Measurements from ENCODE around the gene MTHFSD. TPM values are rescaled to one million over a fixed set of nuclear protein-coding genes. Genes with fewer than 3 reads are reported as not detected.

MTHFSD gene
- polyA plus RNA-seq, 1 of the 3 experiments (the other 2 are of a cell fraction) = 15.6 TPM

- ChIA-PET POLR2A (no interaction called here), CTCF (interaction anchor here (3.1 kb wide), 1 partner anchor 26 kb away, joined by 10 read pairs; no protein-coding TSS in a partner anchor)
- peaks cover 100% of the 10 kb centered on the region for H3K27me3 ChIP-seq (ENCODE audit: insufficient read depth)
- H2AFZ ChIP-seq (ENCODE audit: low read depth) = no peak overlapping the region
- DNase-seq = no peak
- no peaks in the 10 kb centered on the region for H3K9me2 ChIP-seq
- H3K36me3 ChIP-seq (replicated peaks in 1 of 2; ENCODE audit: control insufficient read depth in 1 of 2, insufficient read depth in 2 of 2, low read length in 1 of 2) = no peaks in the 10 kb centered on the region
- H3K79me2 ChIP-seq (ENCODE audit: insufficient read depth) = no peaks in the 10 kb centered on the region
- no peak overlapping the region for H3K9ac ChIP-seq
- H3K4me1 ChIP-seq (ENCODE audit: control insufficient read depth in 1 of 2, insufficient read depth in 2 of 2, low read depth in 1 of 2, low read length in 1 of 2) = no peaks in the 10 kb centered on the region
- no peaks in the 10 kb centered on the region for H3K9me3 ChIP-seq
- no peaks in the 10 kb centered on the region for H3F3A ChIP-seq (replicated peaks; ENCODE audit: insufficient read depth)
- H3K27ac ChIP-seq (ENCODE audit: low read depth in 2 of 2, low read length in 1 of 2) = no peak overlapping the region
- H3K4me3 ChIP-seq (ENCODE audit: low read depth in 2 of 2, low read length in 1 of 2) = no peak overlapping the region
- no peaks in the 10 kb centered on the region for H4K20me1 ChIP-seq (ENCODE audit: insufficient read depth)
- H3K4me2 ChIP-seq = no peak overlapping the region
- WGBS (ENCODE audit: low lambda C conversion rate) = 8% methylated on average over 7 of the region's 7 CpGs
- no peak for TF ChIP-seq NRF1 (IDR thresholded peaks at IDR 0.05; ENCODE audit: low read depth, low read length)
These were observed 63.4 kb downstream of the MTHFSD start for GRCh38 chr16:86491640-86492023.

GRCh38 chr16:86490859-86491639 is 64.0 kb downstream of the MTHFSD start:
- DNase-seq = no peak
- ChIA-PET POLR2A (no interaction called here), CTCF (interaction anchor here (1.3 kb wide), 1 partner anchor 27 kb away, joined by 4 read pairs; no protein-coding TSS in a partner anchor)
- Histone ChIP-seq H2AFZ (ENCODE audit: low read depth) (no peak overlapping the region), H3K27me3 (ENCODE audit: insufficient read depth) (peaks cover 100% of the 10 kb centered on the region), H4K20me1 (ENCODE audit: insufficient read depth) (no peaks in the 10 kb centered on the region), H3K4me2 (no peak overlapping the region), H3K9me3 (no peaks in the 10 kb centered on the region), H3K9ac (no peak overlapping the region), H3K4me3 (ENCODE audit: low read depth in 2 of 2, low read length in 1 of 2) (no peak overlapping the region), H3K27ac (ENCODE audit: low read depth in 2 of 2, low read length in 1 of 2) (no peak overlapping the region), H3K4me1 (ENCODE audit: control insufficient read depth in 1 of 2, insufficient read depth in 2 of 2, low read depth in 1 of 2, low read length in 1 of 2) (no peaks in the 10 kb centered on the region), H3K36me3 (replicated peaks in 1 of 2; ENCODE audit: control insufficient read depth in 1 of 2, insufficient read depth in 2 of 2, low read length in 1 of 2) (no peaks in the 10 kb centered on the region), H3K79me2 (ENCODE audit: insufficient read depth) (no peaks in the 10 kb centered on the region), H3K9me2 (no peaks in the 10 kb centered on the region), H3F3A (replicated peaks; ENCODE audit: insufficient read depth) (no peaks in the 10 kb centered on the region)
- 2% methylated on average over 13 of the region's 13 CpGs for WGBS (ENCODE audit: low lambda C conversion rate)
- TF ChIP-seq YY1 (IDR thresholded peaks at IDR 0.05; ENCODE audit: low read depth) (no peak), RFX5 (IDR thresholded peaks at IDR 0.05; ENCODE audit: low read length) (no peak), NFIC (IDR thresholded peaks at IDR 0.05; ENCODE audit: borderline replicate concordance) (no peak), EZH2phosphoT487 (IDR thresholded peaks at IDR 0.05; ENCODE audit: borderline replicate concordance, low read depth) (no peak), GABPA (IDR thresholded peaks at IDR 0.05; ENCODE audit: low read depth) (no peak)

DNA sequence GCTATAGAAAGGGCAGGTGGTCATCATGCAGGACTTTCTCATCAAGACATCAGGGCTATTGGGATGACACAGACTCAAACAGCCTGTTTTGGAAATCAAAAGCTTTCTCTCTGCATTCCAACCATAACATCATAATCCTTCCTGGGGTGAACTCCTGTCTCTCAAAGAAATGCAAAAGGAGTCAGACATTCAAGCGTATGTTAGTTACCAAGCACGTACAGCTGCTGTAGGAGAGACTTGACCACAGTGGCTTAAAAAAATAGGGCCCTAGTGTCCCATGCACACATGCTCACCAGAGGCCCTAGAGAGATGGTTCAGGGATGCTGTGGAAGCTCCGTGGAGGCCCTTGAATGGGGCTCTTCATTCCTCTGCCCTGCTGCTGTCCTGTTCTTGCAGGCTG is 69.3 kb downstream of the MTHFSD start:
- H3K9ac ChIP-seq = no peak overlapping the region
- ChIA-PET POLR2A (no interaction called here), CTCF (no interaction called here)
- no peak overlapping the region for H3K4me3 ChIP-seq (ENCODE audit: low read depth in 2 of 2, low read length in 1 of 2)
- H3K27ac ChIP-seq (ENCODE audit: low read depth in 2 of 2, low read length in 1 of 2) = no peak overlapping the region
- no peaks in the 10 kb centered on the region for H3F3A ChIP-seq (replicated peaks; ENCODE audit: insufficient read depth)
- TF ChIP-seq POLR2AphosphoS5 (IDR thresholded peaks at IDR 0.05; ENCODE audit: low read depth, low read length) = no peak
- TF ChIP-seq YY1 (IDR thresholded peaks at IDR 0.05; ENCODE audit: low read depth) = no peak
- no peak for TF ChIP-seq GABPA (IDR thresholded peaks at IDR 0.05; ENCODE audit: low read depth)
- TF ChIP-seq TAF1 (IDR thresholded peaks at IDR 0.05; ENCODE audit: borderline replicate concordance, low read depth, low read length) = no peak
- TF ChIP-seq JUND (IDR thresholded peaks at IDR 0.05) = no peak
- TF ChIP-seq CHD2 (IDR thresholded peaks at IDR 0.05; ENCODE audit: low read length, partially characterized antibody) = no peak
- no peak for TF ChIP-seq TEAD4 (IDR thresholded peaks at IDR 0.05; ENCODE audit: borderline replicate concordance, insufficient read depth)
- TF ChIP-seq, protein P1, sequence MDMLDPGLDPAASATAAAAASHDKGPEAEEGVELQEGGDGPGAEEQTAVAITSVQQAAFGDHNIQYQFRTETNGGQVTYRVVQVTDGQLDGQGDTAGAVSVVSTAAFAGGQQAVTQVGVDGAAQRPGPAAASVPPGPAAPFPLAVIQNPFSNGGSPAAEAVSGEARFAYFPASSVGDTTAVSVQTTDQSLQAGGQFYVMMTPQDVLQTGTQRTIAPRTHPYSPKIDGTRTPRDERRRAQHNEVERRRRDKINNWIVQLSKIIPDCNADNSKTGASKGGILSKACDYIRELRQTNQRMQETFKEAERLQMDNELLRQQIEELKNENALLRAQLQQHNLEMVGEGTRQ (IDR thresholded peaks at IDR 0.05; ENCODE audit: borderline replicate concordance, low read depth, low read length) = no peak
- TF ChIP-seq TCF12 (IDR thresholded peaks at IDR 0.05) = no peak
- 25% methylated on average over 3 of the region's 3 CpGs for WGBS (ENCODE audit: low lambda C conversion rate)
- H3K4me2 ChIP-seq = no peak overlapping the region
- H3K4me1 ChIP-seq (ENCODE audit: control insufficient read depth in 1 of 2, insufficient read depth in 2 of 2, low read depth in 1 of 2, low read length in 1 of 2) = no peaks in the 10 kb centered on the region
- no peak for DNase-seq
- H3K9me3 ChIP-seq = no peaks in the 10 kb centered on the region
- no peaks in the 10 kb centered on the region for H3K36me3 ChIP-seq (replicated peaks in 1 of 2; ENCODE audit: control insufficient read depth in 1 of 2, insufficient read depth in 2 of 2, low read length in 1 of 2)
- H3K9me2 ChIP-seq = no peaks in the 10 kb centered on the region
- H3K79me2 ChIP-seq (ENCODE audit: insufficient read depth) = no peaks in the 10 kb centered on the region
- H2AFZ ChIP-seq (ENCODE audit: low read depth) = no peak overlapping the region
- H3K27me3 ChIP-seq (ENCODE audit: insufficient read depth) = peaks cover 67% of the 10 kb centered on the region
- no peaks in the 10 kb centered on the region for H4K20me1 ChIP-seq (ENCODE audit: insufficient read depth)
